Peyer's patch (tissue), 4 donors: ENCODE data around the gene LRRC15.

Experiments
- POLR2A ChIP-seq, 2 donors: fragments of 450-650 bp; IDR thresholded peaks; one replicate each; pipeline ENCODE4 v1.5.1; 2017; ENCODE audit warnings: antibody characterized with exemption in 2 of 2, mild to moderate bottlenecking in 2 of 2, moderate library complexity in 2 of 2
- TF ChIP-seq, protein P1 (sequence below), 6 experiments: fragments of 450-650 bp in 4 of 6; fragments of 200-600 bp in 2 of 6; sonication (generic) in 1 of 6; IDR thresholded peaks; one replicate each; pipeline ENCODE4 v1.5.1; 2017 to 2019; ENCODE audit warnings: antibody characterized with exemption in 6 of 6, mild to moderate bottlenecking in 3 of 6, moderate library complexity in 1 of 6

DNA sequence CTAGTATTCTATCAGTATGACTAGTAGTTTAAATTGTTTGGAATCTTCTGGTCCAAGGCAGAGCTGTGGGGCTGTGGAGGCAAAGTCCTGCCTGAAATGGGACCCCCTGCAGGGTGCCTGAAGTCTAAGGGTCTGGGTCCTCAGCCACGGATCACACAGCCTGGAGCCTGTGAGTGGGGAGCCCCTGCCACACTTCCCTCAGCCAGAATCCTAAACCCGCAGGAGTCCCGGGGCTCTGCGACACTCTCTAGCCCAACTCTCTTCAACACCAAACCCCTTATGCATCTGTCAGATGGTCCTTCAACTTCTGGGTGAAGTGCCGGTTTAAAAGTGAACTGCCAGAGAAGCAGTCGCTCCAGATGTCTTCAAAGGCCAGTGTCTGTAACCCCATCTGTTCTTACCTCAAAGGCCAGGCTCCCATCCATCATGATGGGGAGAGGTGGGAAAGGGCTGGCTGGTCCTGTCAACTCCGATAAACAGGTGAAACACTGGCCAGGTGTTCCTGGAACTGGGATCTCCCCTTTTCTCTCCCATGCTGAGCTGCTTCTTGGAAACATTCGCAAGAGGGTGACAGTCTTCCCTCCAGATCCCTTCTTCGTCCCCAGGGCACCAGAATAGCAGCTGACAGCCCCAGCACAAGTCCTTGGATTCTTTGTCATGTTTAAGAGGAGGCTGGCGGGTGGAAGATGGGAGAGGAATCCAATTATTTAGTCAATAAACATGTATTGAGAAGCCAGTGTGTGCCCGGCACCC, 64.0 kb downstream of the LRRC15 start:
- TF ChIP-seq POLR2A (IDR thresholded peaks at IDR 0.05): no peak
- TF ChIP-seq, protein P1, sequence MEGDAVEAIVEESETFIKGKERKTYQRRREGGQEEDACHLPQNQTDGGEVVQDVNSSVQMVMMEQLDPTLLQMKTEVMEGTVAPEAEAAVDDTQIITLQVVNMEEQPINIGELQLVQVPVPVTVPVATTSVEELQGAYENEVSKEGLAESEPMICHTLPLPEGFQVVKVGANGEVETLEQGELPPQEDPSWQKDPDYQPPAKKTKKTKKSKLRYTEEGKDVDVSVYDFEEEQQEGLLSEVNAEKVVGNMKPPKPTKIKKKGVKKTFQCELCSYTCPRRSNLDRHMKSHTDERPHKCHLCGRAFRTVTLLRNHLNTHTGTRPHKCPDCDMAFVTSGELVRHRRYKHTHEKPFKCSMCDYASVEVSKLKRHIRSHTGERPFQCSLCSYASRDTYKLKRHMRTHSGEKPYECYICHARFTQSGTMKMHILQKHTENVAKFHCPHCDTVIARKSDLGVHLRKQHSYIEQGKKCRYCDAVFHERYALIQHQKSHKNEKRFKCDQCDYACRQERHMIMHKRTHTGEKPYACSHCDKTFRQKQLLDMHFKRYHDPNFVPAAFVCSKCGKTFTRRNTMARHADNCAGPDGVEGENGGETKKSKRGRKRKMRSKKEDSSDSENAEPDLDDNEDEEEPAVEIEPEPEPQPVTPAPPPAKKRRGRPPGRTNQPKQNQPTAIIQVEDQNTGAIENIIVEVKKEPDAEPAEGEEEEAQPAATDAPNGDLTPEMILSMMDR (IDR thresholded peaks at IDR 0.05): no peak
